GM19463 (cell line): ENCODE data around the gene FASTKD1.
"Not testable (repeated sequence)": the region's sequence is repeated elsewhere in the genome, so short reads cannot be mapped to it uniquely, and the experiment has no call there.

Experiments
- ATAC-seq: cut with Tn5 transposase; IDR thresholded peaks from one replicate; pipeline ENCODE4 v1.9.1; 2021; ENCODE audit warnings: mild to moderate bottlenecking, moderate library complexity; ENCODE audit not compliant: unreplicated experiment

Gene FASTKD1

GRCh38 chr2:169571571-169571970 lies 2.1 kb downstream of the FASTKD1 start:
- no peak for ATAC-seq

- not testable (repeated sequence) for ATAC-seq
Measured at GRCh38 chr2:169570752-169571151, 2.9 kb downstream of the FASTKD1 start.

- no peak for ATAC-seq
Measured at GRCh38 chr2:169569948-169570347, 3.7 kb downstream of the FASTKD1 start.

- no peak for ATAC-seq
Measured at GRCh38 chr2:169565686-169566085, 8.0 kb downstream of the FASTKD1 start.

GRCh38 chr2:169562519-169562918 lies 11.1 kb downstream of the FASTKD1 start:
- no peak for ATAC-seq

- ATAC-seq = not testable (repeated sequence)
Measured at GRCh38 chr2:169562084-169562483, 11.6 kb downstream of the FASTKD1 start.

- no peak for ATAC-seq
Measured at GRCh38 chr2:169561364-169561763, 12.3 kb downstream of the FASTKD1 start.

- ATAC-seq = no peak
Measured at GRCh38 chr2:169546756-169547155, 26.9 kb downstream of the FASTKD1 start.

GRCh38 chr2:169542433-169542832 lies 31.2 kb downstream of the FASTKD1 start:
- no peak for ATAC-seq

GRCh38 chr2:169540146-169540545 lies 33.5 kb downstream of the FASTKD1 start:
- no peak for ATAC-seq

- ATAC-seq = not testable (repeated sequence)
Measured at GRCh38 chr2:169539460-169539859, 34.2 kb downstream of the FASTKD1 start.

GRCh38 chr2:169528271-169528701 lies 45.4 kb downstream of the FASTKD1 start:
- peak; percentile 87 for ATAC-seq

- no peak for ATAC-seq
Measured at GRCh38 chr2:169526451-169526850, 47.2 kb downstream of the FASTKD1 start.

GRCh38 chr2:169525434-169525833 lies 48.2 kb downstream of the FASTKD1 start:
- ATAC-seq = no peak

GRCh38 chr2:169523681-169524080 lies 50.0 kb downstream of the FASTKD1 start:
- ATAC-seq = no peak

GRCh38 chr2:169520896-169521295 lies 52.8 kb downstream of the FASTKD1 start:
- no peak for ATAC-seq

GRCh38 chr2:169516488-169516995 lies 57.1 kb downstream of the FASTKD1 start:
- ATAC-seq = not testable (repeated sequence)

- ATAC-seq = not testable (repeated sequence)
Measured at GRCh38 chr2:169514758-169515157, 58.9 kb downstream of the FASTKD1 start.

- no peak for ATAC-seq
Measured at GRCh38 chr2:169513926-169514325, 59.7 kb downstream of the FASTKD1 start.

GRCh38 chr2:169513094-169513493 lies 60.6 kb downstream of the FASTKD1 start:
- no peak for ATAC-seq

- no peak for ATAC-seq
Measured at GRCh38 chr2:169512525-169512924, 61.1 kb downstream of the FASTKD1 start.

- ATAC-seq = no peak
Measured at GRCh38 chr2:169511818-169512217, 61.8 kb downstream of the FASTKD1 start.

- ATAC-seq = no peak
Measured at GRCh38 chr2:169510496-169510895, 63.2 kb downstream of the FASTKD1 start.
